Panc1 (cell line): ENCODE data around the gene CDC25B. TPM values are rescaled to one million over a fixed set of nuclear protein-coding genes. Genes with fewer than 3 reads are reported as not detected.

Source experiments
- ATAC-seq: fragments of 200-7000 bp; cut with Tn5 transposase; 2 replicates; pipeline ENCODE4 v1.9.1; 2020; ENCODE audit warnings: mild to moderate bottlenecking, moderate library complexity
- BruUV-seq: library from RNA; stranded (reverse); fragments of 400-500 nt; replicated peaks from 2 replicates; lab custom pipeline; 2021; lab: Mats Ljungman, UMichigan
- CTCF ChIA-PET: fragments of 300-600 bp; sonication (Branson Sonifier 250); formaldehyde crosslinking; loops from one replicate; lab custom pipeline; 2022; ENCODE audit warnings: antibody characterized with exemption; lab: Charles Lee
- POLR2A ChIA-PET: fragments of 300-600 bp; sonication (Branson Sonifier 250); formaldehyde crosslinking; loops from one replicate; lab custom pipeline; 2022; ENCODE audit warnings: antibody characterized with exemption; lab: Charles Lee
- DNase-seq: peaks from one replicate; pipeline ENCODE4 v3.0.0-alpha.2; 2010; ENCODE audit warnings: low read depth, low spot score
- H3K27ac ChIP-seq: 2 replicates; pipeline ENCODE4 v1.5.1; 2011; ENCODE audit warnings: mild to moderate bottlenecking, low read length, inconsistent platforms
- H3K27me3 ChIP-seq: fragments of 200-500 bp; sonication (Bioruptor generic); 2 replicates; pipeline ENCODE4 v1.6.0; 2014; ENCODE audit warnings: low read length, inconsistent platforms; ENCODE audit not compliant: control insufficient read depth, insufficient read depth
- H3K36me3 ChIP-seq: fragments of 200-500 bp; sonication (Bioruptor generic); 2 replicates; pipeline ENCODE4 v1.5.1; 2014; ENCODE audit warnings: inconsistent platforms, mild to moderate bottlenecking, low read length, moderate library complexity; ENCODE audit not compliant: control insufficient read depth, insufficient read depth
- H3K4me1 ChIP-seq: 2 replicates; pipeline ENCODE4 v1.5.1; 2011; ENCODE audit warnings: inconsistent platforms, mild to moderate bottlenecking, low read length, moderate library complexity; ENCODE audit not compliant: control insufficient read depth, insufficient read depth
- H3K4me3 ChIP-seq, 2 experiments: 2 replicates each; pipeline ENCODE4 v1.5.1; 2011 to 2012; ENCODE audit warnings: low read depth in 2 of 2, low read length in 2 of 2, mild to moderate bottlenecking in 2 of 2, inconsistent platforms in 1 of 2, moderate library complexity in 1 of 2
- H3K9me3 ChIP-seq: fragments of 200-500 bp; sonication (Bioruptor generic); 2 replicates; pipeline ENCODE4 v1.5.1; 2014; ENCODE audit warnings: low read depth, mild to moderate bottlenecking, inconsistent platforms, low read length, moderate library complexity; ENCODE audit not compliant: control insufficient read depth, insufficient read depth
- CTCF ChIP-seq: fragments of 450-650 bp; IDR thresholded peaks from 2 replicates; pipeline ENCODE4 v1.5.1; 2017; ENCODE audit warnings: mild to moderate bottlenecking
- POLR2AphosphoS5 ChIP-seq: IDR thresholded peaks from 2 replicates; pipeline ENCODE4 v1.6.1; 2012; ENCODE audit warnings: mild to moderate bottlenecking, low read depth, low read length, moderate library complexity
- REST ChIP-seq, 2 experiments: IDR thresholded peaks; 2 replicates each; pipeline ENCODE4 v1.6.1; 2011 to 2012; ENCODE audit warnings: low read depth in 2 of 2, control low read depth in 1 of 2, low read length in 1 of 2, mild to moderate bottlenecking in 1 of 2, moderate library complexity in 1 of 2; ENCODE audit not compliant: insufficient read depth in 1 of 2
- SIN3A ChIP-seq: IDR thresholded peaks from 2 replicates; pipeline ENCODE4 v1.6.1; 2012; ENCODE audit warnings: low read depth, mild to moderate bottlenecking, low read length, moderate library complexity, borderline replicate concordance; ENCODE audit not compliant: insufficient read depth
- TCF7L2 ChIP-seq: IDR thresholded peaks from 2 replicates; pipeline ENCODE4 v1.6.1; 2011; ENCODE audit warnings: mild to moderate bottlenecking, low read depth, low read length, inconsistent platforms
- in situ Hi-C: cut with HindIII; loops from 2 replicates; pipeline ENCODE4 v1.10.0; 2016; ENCODE audit warnings: low sequenced_read_pairs, low pct_unique_long_range_greater_than_20kb
- intact Hi-C: fragments of 100-400 bp; cut with micrococcal nuclease; formaldehyde crosslinking; loops from one replicate; pipeline ENCODE4 v1.10.0; 2022; ENCODE audit not compliant: unreplicated experiment
- total RNA-seq: library from RNA; stranded (reverse); gene quantifications from one replicate; pipeline ENCODE4 v1.2.1, GENCODE V29; 2021; ENCODE audit not compliant: unreplicated experiment

The CDC25B gene
- total RNA-seq, 1 experiment from 2014 or later = 170 TPM

GRCh38 chr20:3784216-3784853 is 11.8 kb upstream of the CDC25B start:
- intact Hi-C loops = no loop called here
- POLR2A ChIA-PET = no interaction called here
- H3K36me3 ChIP-seq = no peaks in the 10 kb centered on the region
- TF ChIP-seq REST (IDR thresholded peaks at IDR 0.05; ENCODE audit: insufficient read depth in 1 of 2, low read depth in 2 of 2, low read length in 1 of 2) (peak in 1 of 2 experiments; percentile 54; a peak in 3 of 4 replicates), POLR2AphosphoS5 (peak; percentile 30; the same call in 1 of the 2 replicates), SIN3A (no peak)
- in situ Hi-C loops = no loop called here
- DNase-seq = no peak
- no peak for ATAC-seq
- TSS peak; percentile 100 for BruUV-seq
- H3K4me1 ChIP-seq = peaks cover 21% of the 10 kb centered on the region
- no peaks in the 10 kb centered on the region for H3K27me3 ChIP-seq
- CTCF ChIA-PET = interaction anchor here (1.0 kb wide), 1 partner anchor 73 kb away, joined by 3 read pairs; no protein-coding TSS in a partner anchor
- no peaks in the 10 kb centered on the region for H3K9me3 ChIP-seq
- peak overlapping the region; percentile 65 to 75 for H3K4me3 ChIP-seq
- peak overlapping the region; percentile 87 for H3K27ac ChIP-seq

GRCh38 chr20:3784863-3785239 is 11.3 kb upstream of the CDC25B start:
- POLR2A ChIA-PET = interaction anchor here (0.6 kb wide), 1 partner anchor 33 kb away, joined by 11 read pairs; no protein-coding TSS in a partner anchor
- CTCF ChIA-PET = interaction anchor here (0.6 to 1.0 kb wide), 3 partner anchors 74 to 764 kb away, joined by 3 to 9 read pairs (median 9); no protein-coding TSS in a partner anchor
- TF ChIP-seq POLR2AphosphoS5 = 0 out of 2 replicates have a peak, but pooled peaks have one; percentile 26
- no peak for TF ChIP-seq CTCF
- TF ChIP-seq SIN3A = no peak
- TF ChIP-seq TCF7L2 = no peak
- no peak for TF ChIP-seq REST (IDR thresholded peaks at IDR 0.05; ENCODE audit: insufficient read depth in 1 of 2, low read depth in 2 of 2, low read length in 1 of 2)
- intact Hi-C loops = no loop called here
- BruUV-seq = no TSS peak
- DNase-seq = no peak
- in situ Hi-C loops = no loop called here
- no peaks in the 10 kb centered on the region for H3K9me3 ChIP-seq
- H3K4me1 ChIP-seq = peaks cover 21% of the 10 kb centered on the region
- peak overlapping the region; percentile 65 to 75 for H3K4me3 ChIP-seq
- no peak for ATAC-seq
- H3K27me3 ChIP-seq = no peaks in the 10 kb centered on the region
- H3K27ac ChIP-seq = peak overlapping the region; percentile 87
- no peaks in the 10 kb centered on the region for H3K36me3 ChIP-seq
